WTC11 (cell line): ENCODE data around the gene MED22. TPM values are rescaled to one million over a fixed set of nuclear protein-coding genes. Genes with fewer than 3 reads are reported as not detected.

ENCODE experiments used
- ATAC-seq: fragments of 200-7000 bp; cut with Tn5 transposase; 2 replicates; pipeline ENCODE4 v1.10.0; 2021; ENCODE audit warnings: mild to moderate bottlenecking, moderate library complexity
- CTCF ChIA-PET: fragments of 300-600 bp; sonication (Branson Sonifier 250); formaldehyde crosslinking; loops from one replicate; lab custom pipeline; 2021; ENCODE audit warnings: antibody characterized with exemption; lab: Charles Lee
- POLR2A ChIA-PET: fragments of 350-600 bp; sonication (Branson Sonifier 250); formaldehyde crosslinking; loops from one replicate; lab custom pipeline; 2021; ENCODE audit warnings: antibody characterized with exemption; lab: Charles Lee
- DNase-seq: peaks from one replicate; pipeline ENCODE4 v3.0.0; 2021; ENCODE audit warnings: low spot score
- H3K27ac Mint-ChIP-seq: 2 replicates; pipeline ENCODE4 v1.8.0; 2021; ENCODE audit warnings: mixed read lengths
- H3K27me3 Mint-ChIP-seq: 2 replicates; pipeline ENCODE4 v1.8.0; 2021; ENCODE audit warnings: low read depth, mild to moderate bottlenecking, moderate library complexity, mixed read lengths
- H3K36me3 Mint-ChIP-seq: 2 replicates; pipeline ENCODE4 v1.8.0; 2021; ENCODE audit warnings: mixed read lengths
- H3K4me1 Mint-ChIP-seq: 2 replicates; pipeline ENCODE4 v1.8.0; 2022; ENCODE audit warnings: mixed read lengths
- H3K4me3 Mint-ChIP-seq: 2 replicates; pipeline ENCODE4 v1.8.0; 2021; ENCODE audit warnings: mild to moderate bottlenecking, moderate library complexity, mixed read lengths
- H3K9me3 Mint-ChIP-seq: 2 replicates; pipeline ENCODE4 v1.8.0; 2021; ENCODE audit warnings: mixed read lengths
- CBFB ChIP-seq: sonication (generic); formaldehyde crosslinking; IDR thresholded peaks from 2 replicates; pipeline ENCODE4 v1.8.1; 2022; ENCODE audit warnings: mild to moderate bottlenecking, low read depth, missing genetic modification reagents
- CREM ChIP-seq: sonication (generic); formaldehyde crosslinking; IDR thresholded peaks from 2 replicates; pipeline ENCODE4 v1.8.1; 2022; ENCODE audit warnings: mild to moderate bottlenecking, missing genetic modification reagents, moderate library complexity
- EMX1 ChIP-seq: fragments of 250-450 bp; sonication (Bioruptor Pico); IDR thresholded peaks from 2 replicates; pipeline ENCODE4 v1.8.0; 2021; ENCODE audit warnings: mild to moderate bottlenecking
- ERG ChIP-seq: fragments of 250-450 bp; sonication (Bioruptor Pico); IDR thresholded peaks from 2 replicates; pipeline ENCODE4 v1.8.0; 2021; ENCODE audit warnings: mild to moderate bottlenecking
- ETV6 ChIP-seq: sonication (generic); formaldehyde crosslinking; IDR thresholded peaks from 2 replicates; pipeline ENCODE4 v1.8.1; 2022; ENCODE audit warnings: mild to moderate bottlenecking, missing genetic modification reagents
- FOXP1 ChIP-seq: sonication (generic); formaldehyde crosslinking; IDR thresholded peaks from 2 replicates; pipeline ENCODE4 v1.8.0; 2022; ENCODE audit warnings: missing genetic modification reagents, mild to moderate bottlenecking, moderate library complexity, borderline replicate concordance
- GRHL2 ChIP-seq: fragments of 250-450 bp; sonication (Bioruptor Pico); IDR thresholded peaks from 2 replicates; pipeline ENCODE4 v1.8.0; 2022; ENCODE audit warnings: mild to moderate bottlenecking, moderate library complexity; ENCODE audit not compliant: insufficient replicate concordance, severe bottlenecking
- HMGXB4 ChIP-seq: sonication (generic); formaldehyde crosslinking; IDR thresholded peaks from 2 replicates; pipeline ENCODE4 v1.8.1; 2023; ENCODE audit warnings: mild to moderate bottlenecking, moderate library complexity, missing genetic modification reagents
- JUN ChIP-seq: sonication (generic); formaldehyde crosslinking; IDR thresholded peaks from 2 replicates; pipeline ENCODE4 v1.8.0; 2023; ENCODE audit warnings: mild to moderate bottlenecking, missing genetic modification reagents
- MXD4 ChIP-seq: fragments of 250-450 bp; sonication (Bioruptor Pico); IDR thresholded peaks from 2 replicates; pipeline ENCODE4 v1.8.0; 2021; ENCODE audit warnings: mild to moderate bottlenecking, moderate library complexity, borderline replicate concordance
- NR1H2 ChIP-seq: sonication (generic); formaldehyde crosslinking; IDR thresholded peaks from 2 replicates; pipeline ENCODE4 v1.9.0; 2021; ENCODE audit warnings: mild to moderate bottlenecking, moderate library complexity, missing genetic modification reagents
- SMAD3 ChIP-seq: sonication (generic); formaldehyde crosslinking; IDR thresholded peaks from 2 replicates; pipeline ENCODE4 v1.8.0; 2022; ENCODE audit warnings: missing genetic modification reagents, mild to moderate bottlenecking, borderline replicate concordance
- ZNF263 ChIP-seq: sonication (generic); formaldehyde crosslinking; IDR thresholded peaks from 2 replicates; pipeline ENCODE4 v1.8.1; 2022; ENCODE audit warnings: low read depth, mild to moderate bottlenecking, moderate library complexity, missing genetic modification reagents
- ZNF423 ChIP-seq: fragments of 250-450 bp; sonication (Bioruptor Pico); IDR thresholded peaks from 2 replicates; pipeline ENCODE4 v2.1.2; 2022; ENCODE audit warnings: mild to moderate bottlenecking, moderate library complexity
- ZNF425 ChIP-seq: fragments of 250-450 bp; sonication (Bioruptor Pico); conservative IDR thresholded peaks from 2 replicates; pipeline ENCODE4 v1.9.0; 2021; ENCODE audit warnings: mild to moderate bottlenecking
- ZSCAN18 ChIP-seq: fragments of 250-450 bp; sonication (Bioruptor Pico); IDR thresholded peaks from 2 replicates; pipeline ENCODE4 v2.1.2; 2022; ENCODE audit warnings: mild to moderate bottlenecking, moderate library complexity
- total RNA-seq: library from RNA; stranded (reverse); gene quantifications from 3 replicates; pipeline ENCODE4 v1.2.3, GENCODE V29; 2021
- TF ChIP-seq, protein P1 (sequence below): fragments of 250-450 bp; sonication (Bioruptor Pico); IDR thresholded peaks from 2 replicates; pipeline ENCODE4 v1.9.0; 2021; ENCODE audit warnings: mild to moderate bottlenecking

Gene MED22
- total RNA-seq, 1 experiment from 2014 or later, result 59.5 TPM

GRCh38 chr9:133353548-133353947, 5.6 kb upstream of the MED22 start:
- no peaks in the 10 kb centered on the region for H3K9me3 Mint-ChIP-seq
- POLR2A ChIA-PET, result interaction anchor here (0.7 to 1.9 kb wide), 2 partner anchors 10 to 11 kb away, joined by 3 to 6 read pairs; no protein-coding TSS in a partner anchor
- TF ChIP-seq JUN (CRISPR knock-in tag) (no peak), EMX1 (no peak), CREM (CRISPR knock-in tag) (no peak)
- TF ChIP-seq, protein P1, sequence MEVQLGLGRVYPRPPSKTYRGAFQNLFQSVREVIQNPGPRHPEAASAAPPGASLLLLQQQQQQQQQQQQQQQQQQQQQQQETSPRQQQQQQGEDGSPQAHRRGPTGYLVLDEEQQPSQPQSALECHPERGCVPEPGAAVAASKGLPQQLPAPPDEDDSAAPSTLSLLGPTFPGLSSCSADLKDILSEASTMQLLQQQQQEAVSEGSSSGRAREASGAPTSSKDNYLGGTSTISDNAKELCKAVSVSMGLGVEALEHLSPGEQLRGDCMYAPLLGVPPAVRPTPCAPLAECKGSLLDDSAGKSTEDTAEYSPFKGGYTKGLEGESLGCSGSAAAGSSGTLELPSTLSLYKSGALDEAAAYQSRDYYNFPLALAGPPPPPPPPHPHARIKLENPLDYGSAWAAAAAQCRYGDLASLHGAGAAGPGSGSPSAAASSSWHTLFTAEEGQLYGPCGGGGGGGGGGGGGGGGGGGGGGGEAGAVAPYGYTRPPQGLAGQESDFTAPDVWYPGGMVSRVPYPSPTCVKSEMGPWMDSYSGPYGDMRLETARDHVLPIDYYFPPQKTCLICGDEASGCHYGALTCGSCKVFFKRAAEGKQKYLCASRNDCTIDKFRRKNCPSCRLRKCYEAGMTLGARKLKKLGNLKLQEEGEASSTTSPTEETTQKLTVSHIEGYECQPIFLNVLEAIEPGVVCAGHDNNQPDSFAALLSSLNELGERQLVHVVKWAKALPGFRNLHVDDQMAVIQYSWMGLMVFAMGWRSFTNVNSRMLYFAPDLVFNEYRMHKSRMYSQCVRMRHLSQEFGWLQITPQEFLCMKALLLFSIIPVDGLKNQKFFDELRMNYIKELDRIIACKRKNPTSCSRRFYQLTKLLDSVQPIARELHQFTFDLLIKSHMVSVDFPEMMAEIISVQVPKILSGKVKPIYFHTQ (CRISPR knock-in tag), result peak; percentile 67; the same call in 1 of the 2 replicates

GRCh38 chr9:133352635-133353340, 4.9 kb upstream of the MED22 start:
- Mint-ChIP-seq H3K4me3 (no peak overlapping the region), H3K27ac (peak overlapping the region; percentile 32), H3K9me3 (no peaks in the 10 kb centered on the region), H3K4me1 (peaks cover 30% of the 10 kb centered on the region), H3K27me3 (no peaks in the 10 kb centered on the region; the same call in 1 of the 2 replicates), H3K36me3 (peaks cover 49% of the 10 kb centered on the region)
- DNase-seq, result no peak
- CTCF ChIA-PET, result interaction anchor here (7.9 kb wide), 1 partner anchor 10 kb away, joined by 74 read pairs; no protein-coding TSS in a partner anchor
- POLR2A ChIA-PET, result interaction anchor here (1.9 kb wide), 1 partner anchor 11 kb away, joined by 6 read pairs; no protein-coding TSS in a partner anchor
- ATAC-seq, result no peak
- TF ChIP-seq ZSCAN18 (CRISPR knock-in tag) (no peak), ZNF425 (CRISPR knock-in tag) (peak; percentile 56; the same call in 1 of the 2 replicates), SMAD3 (CRISPR knock-in tag) (0 out of 2 replicates have a peak, but pooled peaks have one; percentile 24), ERG (CRISPR knock-in tag) (peak; percentile 64; the same call in 1 of the 2 replicates)

More at GRCh38 chr9:133353548-133353947, 5.6 kb upstream of the MED22 start:
- peaks cover 32% of the 10 kb centered on the region for H3K4me1 Mint-ChIP-seq
- no peak overlapping the region; the same call in 1 of the 2 replicates for H3K27ac Mint-ChIP-seq
- CTCF ChIA-PET, result interaction anchor here (7.9 kb wide), 1 partner anchor 11 kb away, joined by 74 read pairs; no protein-coding TSS in a partner anchor
- no peak for ATAC-seq
- no peaks in the 10 kb centered on the region; the same call in 1 of the 2 replicates for H3K27me3 Mint-ChIP-seq
- H3K36me3 Mint-ChIP-seq, result peaks cover 47% of the 10 kb centered on the region
- no peak overlapping the region for H3K4me3 Mint-ChIP-seq
- no peak for DNase-seq

GRCh38 chr9:133351908-133352634, 4.1 kb upstream of the MED22 start:
- Mint-ChIP-seq H3K36me3 (peaks cover 46% of the 10 kb centered on the region), H3K4me1 (peaks cover 25% of the 10 kb centered on the region), H3K27me3 (no peaks in the 10 kb centered on the region; the same call in 1 of the 2 replicates), H3K27ac (peak overlapping the region; percentile 32; the same call in 1 of the 2 replicates), H3K9me3 (no peaks in the 10 kb centered on the region), H3K4me3 (no peak overlapping the region)
- ATAC-seq, result peak; percentile 62
- POLR2A ChIA-PET, result interaction anchor here (1.9 kb wide), 1 partner anchor 10 kb away, joined by 6 read pairs; no protein-coding TSS in a partner anchor
- CTCF ChIA-PET, result interaction anchor here (1.3 to 7.9 kb wide), 4 partner anchors 9 to 134 kb away, joined by 3 to 74 read pairs (median 6); no protein-coding TSS in a partner anchor
- peak; percentile 76 for DNase-seq
- TF ChIP-seq ZNF263 (CRISPR knock-in tag) (peak; percentile 78; the same call in 1 of the 2 replicates), ETV6 (0 out of 2 replicates have a peak, but pooled peaks have one; percentile 26), CREM (CRISPR knock-in tag) (no peak), ZNF423 (no peak), HMGXB4 (CRISPR knock-in tag) (peak; percentile 57; the same call in 1 of the 2 replicates), EMX1 (peak; percentile 81; the same call in 1 of the 2 replicates), MXD4 (CRISPR knock-in tag) (no peak), CBFB (CRISPR knock-in tag) (no peak), GRHL2 (no peak), NR1H2 (no peak), FOXP1 (CRISPR knock-in tag) (peak; percentile 58; the same call in 1 of the 2 replicates)
